ENCODE results near the gene AHCYL1. TPM values are rescaled to one million over a fixed set of nuclear protein-coding genes. Genes with fewer than 3 reads are reported as not detected.

AHCYL1 gene
- total and polyA plus RNA-seq, 2 donors (not counting 3 experiments of a cell fraction or from before 2014, with no cell fraction given) = 49.2 to 74.2 TPM

GRCh38 chr1:110060662-110061060 is 76.1 kb downstream of the AHCYL1 start:
- Histone ChIP-seq H3K27ac (ENCODE audit: insufficient read depth, low read depth, low read length) (no peak overlapping the region), H3K4me3 (replicated peaks in 1 of 3; ENCODE audit: insufficient read depth in 1 of 3, low read depth in 1 of 3, low read length in 3 of 3) (no peak overlapping the region), H3K27me3 (ENCODE audit: control insufficient read depth in 2 of 2, insufficient read depth in 2 of 2, low read length in 2 of 2) (peaks cover 0 to under 1% of the 10 kb centered on the region in 2 experiments), H3K9ac (replicated peaks; ENCODE audit: extremely low read depth, insufficient read depth, low read length) (no peak overlapping the region), H3K4me1 (ENCODE audit: control insufficient read depth, extremely low read depth, insufficient read depth, low read length) (no peaks in the 10 kb centered on the region), H2AFZ (ENCODE audit: low read depth, low read length) (no peak overlapping the region), H3K36me3 (ENCODE audit: control insufficient read depth in 2 of 2, extremely low read depth in 1 of 2, insufficient read depth in 2 of 2, low read length in 2 of 2) (peaks cover 9 to 22% of the 10 kb centered on the region in 2 experiments), H3K79me2 (ENCODE audit: control insufficient read depth, insufficient read depth, low read length) (no peaks in the 10 kb centered on the region), H3K9me1 (replicated peaks; ENCODE audit: control insufficient read depth, extremely low read depth, insufficient read depth, low read length) (no peaks in the 10 kb centered on the region), H3K4me2 (ENCODE audit: insufficient read depth, low read length) (no peak overlapping the region), H4K20me1 (replicated peaks; ENCODE audit: control insufficient read depth, extremely low read depth, insufficient read depth, low read length) (no peaks in the 10 kb centered on the region), H3K9me3 (replicated peaks; ENCODE audit: control insufficient read depth, insufficient read depth, low read length) (no peaks in the 10 kb centered on the region)
- no TSS peak for BruUV-seq (replicated peaks)
- TF ChIP-seq JUN (IDR thresholded peaks at IDR 0.05; ENCODE audit: borderline replicate concordance, insufficient read depth, insufficient read length, low read depth) = no peak
- intact Hi-C loops (cut with micrococcal nuclease) = no loop called here
- ChIA-PET CTCF (interaction anchor here (0.6 to 3.9 kb wide), 17 partner anchors 10 to 435 kb away, joined by 3 to 20 read pairs (median 4); partner anchors contain the start of gene STRIP1), POLR2A (no interaction called here)
- no peak for FAIRE-seq
- dilution Hi-C loops (cut with MboI; ENCODE audit: extremely low pct_ligation_motif_present, low sequenced_read_pairs) = no loop called here
- no peak for DNase-seq (ENCODE audit: low read depth, low spot score)

GRCh38 chr1:110061341-110061740 is 76.8 kb downstream of the AHCYL1 start:
- Histone ChIP-seq H3K4me1 (ENCODE audit: control insufficient read depth, extremely low read depth, insufficient read depth, low read length) (no peaks in the 10 kb centered on the region), H4K20me1 (replicated peaks; ENCODE audit: control insufficient read depth, extremely low read depth, insufficient read depth, low read length) (no peaks in the 10 kb centered on the region), H3K27me3 (ENCODE audit: control insufficient read depth in 2 of 2, insufficient read depth in 2 of 2, low read length in 2 of 2) (peaks cover 2 to 7% of the 10 kb centered on the region in 2 experiments), H3K4me2 (ENCODE audit: insufficient read depth, low read length) (no peak overlapping the region), H3K9me3 (replicated peaks; ENCODE audit: control insufficient read depth, insufficient read depth, low read length) (no peaks in the 10 kb centered on the region), H3K36me3 (ENCODE audit: control insufficient read depth in 2 of 2, extremely low read depth in 1 of 2, insufficient read depth in 2 of 2, low read length in 2 of 2) (peaks cover 3 to 18% of the 10 kb centered on the region in 2 experiments), H2AFZ (ENCODE audit: low read depth, low read length) (no peak overlapping the region), H3K79me2 (ENCODE audit: control insufficient read depth, insufficient read depth, low read length) (no peaks in the 10 kb centered on the region), H3K9ac (replicated peaks; ENCODE audit: extremely low read depth, insufficient read depth, low read length) (no peak overlapping the region), H3K4me3 (replicated peaks in 1 of 3; ENCODE audit: insufficient read depth in 1 of 3, low read depth in 1 of 3, low read length in 3 of 3) (no peak overlapping the region), H3K9me1 (replicated peaks; ENCODE audit: control insufficient read depth, extremely low read depth, insufficient read depth, low read length) (no peaks in the 10 kb centered on the region), H3K27ac (ENCODE audit: insufficient read depth, low read depth, low read length) (no peak overlapping the region)
- ChIA-PET CTCF (interaction anchor here (1.5 to 3.0 kb wide), 4 partner anchors 10 to 32 kb away, joined by 3 to 17 read pairs (median 5); no protein-coding TSS in a partner anchor), POLR2A (no interaction called here)
- TF ChIP-seq POLR2AphosphoS5 (IDR thresholded peaks at IDR 0.05; ENCODE audit: insufficient read depth, low read depth, low read length) = no peak
- TF ChIP-seq MAX (IDR thresholded peaks at IDR 0.05; ENCODE audit: insufficient read depth, insufficient read length) = no peak
- no peak for TF ChIP-seq CTCF (IDR thresholded peaks at IDR 0.05; ENCODE audit: extremely low read depth in 1 of 2, insufficient read depth in 1 of 2, low read depth in 1 of 2, low read length in 2 of 2)
- TF ChIP-seq MYC (IDR thresholded peaks at IDR 0.05; ENCODE audit: low read depth, low read length) = no peak
- TF ChIP-seq JUN (IDR thresholded peaks at IDR 0.05; ENCODE audit: borderline replicate concordance, insufficient read depth, insufficient read length, low read depth) = no peak
- no peak for TF ChIP-seq FOS (IDR thresholded peaks at IDR 0.05; ENCODE audit: borderline replicate concordance, insufficient read depth, low read length)
- no peak for TF ChIP-seq POLR2A (IDR thresholded peaks at IDR 0.05; ENCODE audit: low read depth, low read length)
- TF ChIP-seq GATA2 (IDR thresholded peaks at IDR 0.05; ENCODE audit: insufficient read depth, insufficient read length, low read depth, low read length) = no peak
- TF ChIP-seq EZH2 (IDR thresholded peaks at IDR 0.05; ENCODE audit: borderline replicate concordance, low read depth, low read length, severe bottlenecking) = no peak
- FAIRE-seq (no peak), DNase-seq (ENCODE audit: low read depth, low spot score) (no peak)
- intact Hi-C loops (cut with micrococcal nuclease) (no loop called here), dilution Hi-C loops (cut with MboI; ENCODE audit: extremely low pct_ligation_motif_present, low sequenced_read_pairs) (no loop called here)
- BruUV-seq (replicated peaks) = no TSS peak
